Hematopoietic multipotent progenitor cell treated with erythropoietin and hydrocortisone succinate and interleukin-3 and kit ligand, for 8 days (in vitro differentiated cells): ENCODE results near the gene TECTB.

ENCODE experiments used
- DNase-seq: peaks from one replicate; pipeline ENCODE4 v3.0.0-alpha.2; 2015

Gene TECTB

DNA sequence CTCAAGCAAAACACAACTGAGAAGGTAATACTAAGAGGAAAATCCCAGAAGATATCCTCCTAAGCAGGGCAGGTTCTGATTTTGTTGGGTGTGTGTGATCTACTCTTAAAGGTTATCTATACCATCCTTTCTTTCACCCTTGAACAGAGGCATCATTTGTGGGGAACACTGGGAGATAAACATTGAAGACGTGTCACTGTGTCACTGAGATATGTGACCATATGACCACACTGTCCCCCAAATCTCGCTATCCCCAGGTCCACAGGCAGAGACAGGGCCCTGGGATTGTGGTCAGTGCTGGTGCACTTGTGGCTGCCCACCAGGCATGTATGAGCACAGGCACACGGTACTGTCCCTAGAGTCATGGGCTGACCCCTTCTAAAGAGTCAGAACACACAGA, 30.0 kb downstream of the TECTB start:
- DNase-seq = peak; percentile 9

GRCh38 chr10:112313911-112314310, 30.7 kb downstream of the TECTB start:
- DNase-seq = no peak

GRCh38 chr10:112314822-112315474, 31.7 kb downstream of the TECTB start:
- DNase-seq = peak; percentile 77

DNA sequence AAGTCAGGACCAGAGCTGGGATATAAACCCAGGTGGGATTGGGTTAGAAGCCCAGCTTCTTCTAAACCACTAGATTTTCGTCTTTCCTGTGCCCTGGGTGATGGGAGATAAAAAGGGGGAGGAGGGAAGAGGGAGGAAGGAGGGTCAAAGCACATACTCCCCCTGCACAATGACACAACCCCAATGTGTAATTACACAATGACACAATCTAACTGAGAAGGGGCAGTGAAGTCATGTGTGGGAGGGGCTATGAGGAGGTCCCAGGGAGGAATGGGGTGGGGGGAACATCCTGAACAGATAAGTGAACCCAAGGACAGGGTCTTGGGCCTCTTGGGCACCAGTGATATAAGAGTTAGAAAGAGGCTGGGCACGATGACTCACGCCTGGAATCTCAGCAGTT, 44.5 kb downstream of the TECTB start:
- DNase-seq = no peak

GRCh38 chr10:112330162-112330561, 47.0 kb downstream of the TECTB start:
- no peak for DNase-seq

DNA sequence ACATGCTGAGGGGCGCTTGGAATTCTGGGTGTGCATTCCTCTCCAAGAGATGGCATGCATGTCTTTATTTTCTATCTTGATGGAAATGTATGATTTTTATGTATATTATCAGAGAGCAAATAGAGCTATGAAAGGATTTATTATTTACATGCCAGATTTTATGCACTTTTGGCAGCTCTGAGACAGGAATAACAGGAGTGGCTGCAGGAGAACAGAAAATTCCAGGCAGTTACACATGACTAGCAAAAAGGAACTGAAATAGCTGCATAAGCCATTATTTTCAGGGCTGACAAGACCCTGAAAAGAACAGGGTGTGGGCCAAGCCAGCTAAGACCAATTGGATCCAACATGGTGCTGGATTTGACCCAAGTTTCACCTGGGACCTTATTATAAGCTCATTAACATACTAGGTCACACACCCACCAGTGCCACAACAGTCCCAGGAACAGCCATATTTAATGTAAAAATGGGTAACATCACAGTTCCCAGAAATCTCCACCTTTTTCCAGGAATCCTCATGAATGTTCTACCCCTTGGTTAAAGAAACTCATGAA, 47.5 kb downstream of the TECTB start:
- DNase-seq = no peak

- DNase-seq = no peak
Measured at GRCh38 chr10:112332022-112332421, 48.8 kb downstream of the TECTB start.

- no peak for DNase-seq
Measured at GRCh38 chr10:112332509-112333228, 49.5 kb downstream of the TECTB start.

- DNase-seq = no peak
Measured at GRCh38 chr10:112333452-112333851, 50.3 kb downstream of the TECTB start.

DNA sequence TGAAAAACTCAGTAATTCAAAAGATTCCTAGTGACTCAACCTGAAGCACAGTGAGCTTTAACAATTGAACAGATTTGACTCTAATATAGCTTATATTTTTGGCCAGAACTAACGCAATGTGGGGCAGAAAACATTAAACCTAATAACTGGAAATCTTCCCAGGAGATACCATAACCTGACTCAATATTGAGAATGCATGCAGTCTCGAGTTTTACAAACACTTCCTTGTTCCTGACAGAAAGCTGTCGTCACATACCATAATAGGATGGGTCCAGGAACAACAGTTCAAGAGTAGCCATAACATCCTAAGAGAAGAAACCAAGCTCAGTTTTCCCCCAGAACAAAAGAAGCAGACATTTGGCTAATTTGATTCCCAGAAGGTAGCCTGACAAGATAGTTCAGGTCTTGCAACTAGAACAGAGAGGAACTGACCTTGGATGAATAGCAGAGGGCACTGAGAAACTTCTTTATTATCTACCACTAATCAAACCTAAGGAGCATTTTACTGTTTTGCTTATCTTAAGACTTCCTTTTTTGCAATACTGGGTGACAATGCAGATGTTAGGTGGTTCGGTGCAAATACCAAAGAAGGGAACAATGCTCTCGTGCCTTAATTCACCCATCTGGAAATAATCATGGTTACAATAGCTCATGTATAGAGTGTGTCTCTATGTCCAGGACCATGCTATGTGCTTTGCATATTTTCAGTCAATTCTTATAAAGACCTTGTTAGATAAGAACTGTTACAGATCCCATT, 52.1 kb downstream of the TECTB start:
- peak; percentile 18 for DNase-seq

GRCh38 chr10:112335868-112336265, 52.7 kb downstream of the TECTB start:
- DNase-seq = no peak

- DNase-seq = no peak
Measured at GRCh38 chr10:112336556-112337201, 53.5 kb downstream of the TECTB start.

DNA sequence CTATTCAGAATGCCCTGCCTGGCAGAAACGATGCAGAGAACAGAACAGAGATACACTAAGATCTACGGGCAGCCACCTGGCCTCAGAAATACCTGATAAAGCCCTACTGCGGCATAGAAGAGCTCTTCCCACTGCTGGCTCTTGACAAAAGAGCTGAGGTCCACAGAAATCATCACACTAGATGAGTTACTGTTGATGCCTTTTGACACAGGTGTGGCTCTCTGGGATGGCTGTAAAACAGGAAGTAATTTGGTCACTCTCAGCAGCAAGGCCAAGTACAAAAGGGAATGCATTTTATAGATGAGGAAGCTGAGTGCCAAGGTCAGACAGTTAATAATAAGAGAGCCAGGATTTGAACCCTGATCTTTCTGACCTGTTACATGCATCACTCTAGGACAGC, 55.8 kb downstream of the TECTB start:
- DNase-seq = no peak

GRCh38 chr10:112340601-112341000, 57.4 kb downstream of the TECTB start:
- DNase-seq = no peak

DNA sequence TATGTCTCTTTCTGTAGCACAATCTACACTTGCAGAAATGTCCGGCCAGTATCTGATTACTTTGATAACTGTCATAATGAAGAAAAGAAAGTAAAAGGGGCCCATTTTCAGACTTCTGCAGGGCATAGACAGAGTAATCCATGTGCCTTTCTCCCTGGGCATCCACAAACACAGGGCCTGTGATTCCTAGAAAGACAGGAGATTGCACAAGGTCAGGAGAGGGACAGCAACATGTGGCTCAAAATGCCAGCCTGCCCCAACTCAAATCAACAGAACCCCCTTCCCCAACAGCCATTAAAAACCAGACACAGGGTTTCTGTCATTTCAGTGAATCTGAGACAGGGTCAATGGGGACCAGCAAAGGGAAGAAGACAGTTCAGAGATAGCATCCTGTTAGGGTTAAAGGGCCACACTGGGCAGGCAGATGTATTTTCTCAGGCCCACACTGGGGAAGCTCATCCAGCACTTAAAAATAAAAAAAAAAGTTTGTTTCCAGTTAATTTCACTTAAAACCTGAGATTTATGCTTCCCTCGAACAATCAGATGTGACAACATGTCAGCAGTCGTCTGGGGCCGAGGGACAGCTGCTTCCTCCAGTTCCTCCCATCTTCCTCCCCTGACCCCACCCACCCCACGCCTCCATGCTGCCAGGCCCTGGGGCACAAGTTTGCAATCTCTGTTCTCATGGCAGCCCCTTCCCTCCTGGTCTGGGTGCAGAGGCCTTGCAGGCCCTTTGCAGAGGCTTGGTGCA, 60.0 kb downstream of the TECTB start:
- no peak for DNase-seq

- DNase-seq = no peak
Measured at GRCh38 chr10:112344261-112344660, 61.1 kb downstream of the TECTB start.

- no peak for DNase-seq
Measured at GRCh38 chr10:112345202-112345601, 62.0 kb downstream of the TECTB start.

- no peak for DNase-seq
Measured at GRCh38 chr10:112345743-112346142, 62.5 kb downstream of the TECTB start.

DNA sequence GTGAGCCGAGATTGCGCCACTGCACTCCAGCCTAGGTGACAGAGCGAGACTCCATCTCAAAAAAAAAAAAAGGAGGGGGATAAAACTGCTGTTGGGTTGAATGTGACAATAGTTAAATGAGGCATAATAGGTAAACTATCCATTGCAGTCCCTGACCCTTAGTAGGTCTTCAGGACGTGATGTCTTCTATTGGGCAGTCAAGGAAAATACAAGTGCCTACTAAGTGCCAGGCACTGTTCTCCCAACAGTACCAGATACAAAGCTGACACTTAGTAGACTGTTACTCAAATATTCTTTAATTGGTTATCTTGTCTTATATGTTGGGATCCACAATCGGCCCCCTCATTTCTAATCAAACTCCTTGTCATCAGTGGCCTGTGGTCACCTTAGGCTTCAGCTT, 63.6 kb downstream of the TECTB start:
- no peak for DNase-seq

DNA sequence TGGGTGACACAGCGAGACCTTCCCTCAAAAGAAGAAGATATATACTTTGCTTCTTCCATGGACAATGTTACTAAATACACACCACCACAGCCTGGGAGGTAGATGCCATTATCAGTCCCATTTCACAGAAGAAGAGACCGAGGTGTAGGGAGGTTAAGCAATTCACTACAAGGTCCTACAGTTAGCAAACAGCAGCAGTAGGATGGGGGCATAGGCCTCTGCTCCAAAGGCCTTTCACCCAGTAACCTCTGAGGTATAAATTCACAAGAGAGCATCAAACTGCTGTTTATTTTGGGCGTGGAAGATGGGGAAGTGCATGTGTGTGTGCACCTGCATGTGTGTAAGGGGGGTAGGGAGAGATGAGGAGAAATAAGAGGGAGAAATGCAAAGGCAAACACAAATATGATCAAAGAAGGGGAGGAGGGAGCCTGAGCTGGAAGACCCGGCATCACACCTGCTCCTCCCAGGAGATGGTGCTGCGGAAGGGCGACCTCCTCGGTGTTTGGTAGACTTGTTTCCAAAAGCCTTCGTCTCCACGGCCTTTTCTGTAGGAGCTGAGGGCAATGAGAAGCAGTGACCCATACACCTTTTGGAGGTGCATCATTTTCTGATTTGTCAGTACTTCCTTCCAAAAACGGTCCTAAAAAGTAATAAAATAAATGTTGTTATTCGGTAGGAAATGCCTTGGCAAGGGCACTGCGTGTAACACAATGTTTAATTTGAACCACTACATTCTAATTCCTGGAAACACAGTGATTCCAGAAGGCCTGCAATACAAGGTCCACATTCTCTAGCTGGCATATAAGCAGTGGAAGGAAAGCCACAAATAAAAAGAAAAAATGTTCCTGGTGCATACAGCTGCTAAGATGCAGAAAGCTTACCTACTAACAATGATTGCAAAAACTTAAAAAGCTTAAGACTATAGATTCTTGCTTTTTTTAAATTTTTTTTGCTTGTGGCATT, 64.8 kb downstream of the TECTB start:
- no peak for DNase-seq

DNA sequence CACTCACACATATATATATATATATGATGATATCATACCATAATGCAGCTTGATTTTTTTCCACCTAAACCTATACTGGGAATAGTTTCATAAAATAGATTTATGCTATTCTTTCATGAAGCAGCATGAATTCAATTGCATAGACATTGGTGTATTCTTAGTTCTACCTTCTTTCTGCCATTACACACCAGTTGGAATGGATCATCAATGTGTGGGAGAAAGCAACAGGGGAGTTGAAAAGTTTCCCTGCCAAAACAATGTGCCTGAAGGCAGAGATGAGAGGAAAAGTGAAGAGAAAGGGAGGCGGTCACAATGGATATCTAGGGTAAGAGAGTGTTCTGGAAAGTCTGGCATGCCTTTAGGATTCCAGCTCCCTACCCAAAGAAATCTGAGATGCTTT, 65.6 kb downstream of the TECTB start:
- DNase-seq = no peak
